Measurements from ENCODE around the gene MORC1.
A peak's percentile ranks its signal among the peaks of the same experiment; 100 is the strongest.

The MORC1 gene

GRCh38 chr3:108973019-108973418 is 144.9 kb downstream of the MORC1 start:
- no peak overlapping the region for H3K4me3 ChIP-seq (ENCODE audit: low read length)
- DNase-seq (ENCODE audit: low read depth), result no peak
- TF ChIP-seq CTCF (conservative IDR thresholded peaks at IDR 0.05; ENCODE audit: low read depth, low read length), result no peak

- no peak for TF ChIP-seq CTCF (conservative IDR thresholded peaks at IDR 0.05; ENCODE audit: low read depth, low read length)
- DNase-seq (ENCODE audit: low read depth), result no peak
- H3K4me3 ChIP-seq (ENCODE audit: low read length), result no peak overlapping the region
Observed at GRCh38 chr3:108972482-108972881, 145.5 kb downstream of the MORC1 start.

GRCh38 chr3:108970561-108970960 is 147.4 kb downstream of the MORC1 start:
- DNase-seq (ENCODE audit: low read depth), result no peak
- H3K4me3 ChIP-seq (ENCODE audit: low read length), result no peak overlapping the region
- no peak for TF ChIP-seq CTCF (conservative IDR thresholded peaks at IDR 0.05; ENCODE audit: low read depth, low read length)

- no peak overlapping the region for H3K4me3 ChIP-seq (ENCODE audit: low read length)
- no peak for TF ChIP-seq CTCF (conservative IDR thresholded peaks at IDR 0.05; ENCODE audit: low read depth, low read length)
- DNase-seq (ENCODE audit: low read depth), result no peak
Observed at GRCh38 chr3:108966773-108967172, 151.2 kb downstream of the MORC1 start.

GRCh38 chr3:108959017-108959416 is 158.9 kb downstream of the MORC1 start:
- TF ChIP-seq CTCF (conservative IDR thresholded peaks at IDR 0.05; ENCODE audit: low read depth, low read length), result no peak
- H3K4me3 ChIP-seq (ENCODE audit: low read length), result no peak overlapping the region
- DNase-seq (ENCODE audit: low read depth), result no peak

- no peak for TF ChIP-seq CTCF (conservative IDR thresholded peaks at IDR 0.05; ENCODE audit: low read depth, low read length)
- H3K4me3 ChIP-seq (ENCODE audit: low read length), result no peak within 1 kb of the TSS
- DNase-seq (ENCODE audit: low read depth), result no peak
Observed at GRCh38 chr3:108953700-108954099, 164.2 kb downstream of the MORC1 start, which contains the start of gene GUCA1C. GUCA1C (minus strand) TSS chr3:108953879; CDS start chr3:108953762, 117 bp downstream.

GRCh38 chr3:108953210-108953609 is 164.7 kb downstream of the MORC1 start:
- DNase-seq (ENCODE audit: low read depth), result peak; percentile 56
- TF ChIP-seq CTCF (conservative IDR thresholded peaks at IDR 0.05; ENCODE audit: low read depth, low read length), result no peak
- H3K4me3 ChIP-seq (ENCODE audit: low read length), result no peak overlapping the region

Data from retinal pigment epithelial cell (primary cell).